ENCODE results near the gene NRL.

- no peak for TF ChIP-seq CTCF (IDR thresholded peaks at IDR 0.05; ENCODE audit: insufficient read depth, low read depth, low read length)
- no peak for TF ChIP-seq EZH2 (IDR thresholded peaks at IDR 0.05; ENCODE audit: insufficient read depth, low read length)
Observed at GRCh38 chr14:24092110-24092504, 22.6 kb downstream of the NRL start.
